Activated naive CD4-positive, alpha-beta T cell treated with anti-CD3 and anti-CD28 coated beads, Interleukin-2, amount 50 U/mL, for 24 hours (primary cell): Measurements from ENCODE around the gene TRAF3.

Experiments used
- H3K27ac Mint-ChIP-seq: one replicate; pipeline ENCODE4 v1.8.0; 2021; ENCODE audit warnings: mild to moderate bottlenecking, mixed read lengths
- H3K27me3 Mint-ChIP-seq: one replicate; pipeline ENCODE4 v1.8.0; 2021; ENCODE audit warnings: mixed read lengths
- H3K36me3 Mint-ChIP-seq: one replicate; pipeline ENCODE4 v1.8.0; 2021; ENCODE audit warnings: mixed read lengths
- H3K4me1 Mint-ChIP-seq: one replicate; pipeline ENCODE4 v1.8.0; 2021; ENCODE audit warnings: mixed read lengths
- H3K4me3 Mint-ChIP-seq: one replicate; pipeline ENCODE4 v1.8.0; 2021; ENCODE audit warnings: mild to moderate bottlenecking, mixed read lengths
- H3K9me3 Mint-ChIP-seq: one replicate; pipeline ENCODE4 v1.8.0; 2021; ENCODE audit warnings: mixed read lengths

TRAF3 gene

GRCh38 chr14:102768223-102769048 is 8.8 kb upstream of the TRAF3 start:
- H3K27me3 Mint-ChIP-seq = no peaks in the 10 kb centered on the region
- no peak overlapping the region for H3K27ac Mint-ChIP-seq
- H3K36me3 Mint-ChIP-seq = no peaks in the 10 kb centered on the region
- peaks cover 3% of the 10 kb centered on the region for H3K4me1 Mint-ChIP-seq
- no peaks in the 10 kb centered on the region for H3K9me3 Mint-ChIP-seq
- no peak overlapping the region for H3K4me3 Mint-ChIP-seq

- Mint-ChIP-seq H3K4me1 (peaks cover 5% of the 10 kb centered on the region), H3K27ac (no peak overlapping the region), H3K4me3 (no peak overlapping the region), H3K36me3 (no peaks in the 10 kb centered on the region), H3K9me3 (no peaks in the 10 kb centered on the region), H3K27me3 (no peaks in the 10 kb centered on the region)
Measured at GRCh38 chr14:102769049-102769327, 8.3 kb upstream of the TRAF3 start.

DNA sequence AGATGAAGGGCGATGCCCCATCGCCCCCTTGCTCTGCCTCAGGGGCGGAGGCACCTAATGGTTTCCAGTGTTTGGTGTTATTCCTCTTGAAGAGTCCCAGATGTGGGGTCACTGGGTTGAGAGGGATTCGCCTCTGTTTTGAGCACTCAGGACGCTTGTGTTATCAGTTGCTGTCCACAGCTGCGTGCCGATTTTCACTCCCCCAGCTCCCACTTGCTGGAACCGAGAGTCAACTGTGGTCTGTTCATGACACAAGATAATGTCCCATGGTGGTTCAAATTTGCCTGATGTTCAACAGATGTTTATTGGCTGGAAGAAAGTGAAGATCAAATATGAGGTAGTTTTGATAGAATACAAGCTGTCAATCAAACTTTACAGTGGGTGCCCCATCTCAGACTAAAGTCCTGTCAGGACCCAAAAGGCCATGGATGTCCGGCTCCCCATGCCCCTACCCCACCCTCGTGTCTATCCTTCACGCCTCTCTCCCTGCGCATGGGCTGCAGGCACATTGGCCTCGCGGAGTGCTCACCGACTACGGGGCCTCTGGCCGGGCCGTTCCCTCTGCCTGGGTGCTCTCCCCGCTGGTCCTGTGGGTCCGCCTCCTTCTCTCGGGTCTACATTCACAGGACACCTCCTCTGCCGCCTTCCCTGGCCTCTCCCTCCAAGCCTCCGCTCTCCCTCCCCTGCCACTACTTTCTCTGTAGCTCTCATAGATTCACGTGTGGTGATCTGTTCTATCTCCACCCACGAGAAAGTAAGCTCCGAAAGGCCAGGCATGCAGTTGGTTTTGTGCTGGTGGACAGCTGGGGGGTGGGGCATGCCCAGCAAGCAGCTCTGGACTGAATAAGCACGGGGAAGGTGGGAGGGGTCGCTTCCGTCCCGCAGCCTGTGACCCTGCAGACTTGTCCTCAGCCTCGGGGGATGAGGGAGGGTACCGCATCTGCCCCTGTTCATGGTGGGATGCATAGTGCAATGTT is 6.8 kb upstream of the TRAF3 start:
- Mint-ChIP-seq H3K9me3 (no peaks in the 10 kb centered on the region), H3K36me3 (no peaks in the 10 kb centered on the region), H3K4me1 (peaks cover 14% of the 10 kb centered on the region), H3K4me3 (no peak overlapping the region), H3K27ac (no peak overlapping the region), H3K27me3 (no peaks in the 10 kb centered on the region)

- no peaks in the 10 kb centered on the region for H3K36me3 Mint-ChIP-seq
- no peak overlapping the region for H3K4me3 Mint-ChIP-seq
- H3K27me3 Mint-ChIP-seq = no peaks in the 10 kb centered on the region
- peaks cover 14% of the 10 kb centered on the region for H3K4me1 Mint-ChIP-seq
- H3K9me3 Mint-ChIP-seq = no peaks in the 10 kb centered on the region
- no peak overlapping the region for H3K27ac Mint-ChIP-seq
Measured at GRCh38 chr14:102771144-102771543, 6.1 kb upstream of the TRAF3 start.

DNA sequence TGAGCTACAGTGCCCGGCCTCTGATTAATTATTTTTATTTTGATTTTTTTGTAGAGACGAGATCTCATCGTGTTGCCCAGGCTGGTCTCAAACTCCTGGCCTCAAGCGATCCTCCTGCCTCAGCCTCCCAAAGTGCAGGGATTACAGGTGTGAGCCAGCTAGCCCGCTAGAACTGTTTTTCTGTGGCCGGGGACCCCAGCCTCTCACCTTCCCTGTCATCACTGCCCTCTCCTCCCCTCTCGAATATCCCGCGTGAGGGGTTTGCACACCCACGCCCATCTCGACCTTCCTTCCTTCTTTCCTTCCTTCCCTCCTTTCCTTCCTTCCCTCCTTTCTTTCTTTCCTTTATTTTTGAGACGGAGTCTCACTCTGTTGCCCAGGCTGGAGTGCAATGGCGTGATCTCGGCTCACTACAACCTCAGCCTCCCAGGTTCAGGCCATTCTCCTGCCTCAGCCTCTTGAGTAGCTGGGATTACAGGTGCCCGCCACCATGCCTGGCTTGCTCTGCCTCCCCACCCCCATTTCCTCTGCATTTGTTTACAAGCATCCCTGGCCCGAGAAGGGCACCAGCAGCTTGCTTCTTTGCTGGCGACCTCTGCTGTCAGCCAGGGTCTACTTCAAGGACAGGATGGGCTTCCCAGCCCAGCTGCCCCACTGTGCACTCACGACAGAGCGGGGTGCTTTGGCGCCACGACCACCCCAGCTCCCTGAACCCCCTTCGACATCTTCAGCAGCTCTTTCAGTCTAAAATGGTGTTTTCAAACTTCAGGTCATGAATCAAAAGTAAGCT is 4.3 kb upstream of the TRAF3 start:
- Mint-ChIP-seq H3K27me3 (no peaks in the 10 kb centered on the region), H3K4me3 (no peak overlapping the region), H3K36me3 (no peaks in the 10 kb centered on the region), H3K9me3 (no peaks in the 10 kb centered on the region), H3K4me1 (peaks cover 20% of the 10 kb centered on the region), H3K27ac (no peak overlapping the region)

DNA sequence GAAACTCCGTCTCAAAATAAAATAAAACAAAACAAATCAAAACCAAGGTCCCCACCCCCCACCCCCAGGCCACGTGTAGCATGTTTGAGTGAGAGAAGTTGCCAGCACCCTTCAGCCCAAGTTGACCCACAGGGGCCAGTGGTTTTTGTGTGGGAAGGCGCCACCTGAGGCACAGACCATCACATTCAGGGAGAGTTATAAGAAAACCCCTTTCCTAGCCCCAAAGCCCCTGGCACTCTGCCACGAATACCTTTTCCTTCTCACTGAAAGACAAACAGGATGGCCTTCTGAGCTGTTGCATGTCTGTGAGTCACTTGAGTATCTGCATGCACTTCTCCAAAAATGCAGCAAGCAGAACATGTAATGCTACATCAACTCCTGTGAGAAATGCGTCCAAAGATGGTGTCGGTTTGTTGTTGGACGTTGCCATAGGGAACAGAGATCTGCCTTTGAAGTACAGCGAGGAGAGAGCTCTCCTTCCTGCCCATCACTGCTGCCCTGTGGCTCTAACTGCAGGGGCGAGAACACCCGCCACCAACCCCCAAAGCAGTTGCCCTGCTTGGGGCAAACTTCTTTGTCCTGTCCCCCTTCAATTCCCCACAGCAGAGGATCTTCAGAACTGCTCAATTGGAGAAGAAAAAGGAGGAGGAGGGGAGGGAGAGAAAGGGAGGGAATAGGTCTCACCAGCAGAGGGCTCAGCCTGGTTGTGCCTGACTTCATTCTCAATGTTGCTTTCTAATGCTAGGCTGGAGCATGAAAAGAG is 2.7 kb upstream of the TRAF3 start:
- no peaks in the 10 kb centered on the region for H3K27me3 Mint-ChIP-seq
- peaks cover 8% of the 10 kb centered on the region for H3K36me3 Mint-ChIP-seq
- peaks cover 32% of the 10 kb centered on the region for H3K4me1 Mint-ChIP-seq
- no peak overlapping the region for H3K4me3 Mint-ChIP-seq
- H3K9me3 Mint-ChIP-seq = no peaks in the 10 kb centered on the region
- peak overlapping the region; percentile 78 for H3K27ac Mint-ChIP-seq

DNA sequence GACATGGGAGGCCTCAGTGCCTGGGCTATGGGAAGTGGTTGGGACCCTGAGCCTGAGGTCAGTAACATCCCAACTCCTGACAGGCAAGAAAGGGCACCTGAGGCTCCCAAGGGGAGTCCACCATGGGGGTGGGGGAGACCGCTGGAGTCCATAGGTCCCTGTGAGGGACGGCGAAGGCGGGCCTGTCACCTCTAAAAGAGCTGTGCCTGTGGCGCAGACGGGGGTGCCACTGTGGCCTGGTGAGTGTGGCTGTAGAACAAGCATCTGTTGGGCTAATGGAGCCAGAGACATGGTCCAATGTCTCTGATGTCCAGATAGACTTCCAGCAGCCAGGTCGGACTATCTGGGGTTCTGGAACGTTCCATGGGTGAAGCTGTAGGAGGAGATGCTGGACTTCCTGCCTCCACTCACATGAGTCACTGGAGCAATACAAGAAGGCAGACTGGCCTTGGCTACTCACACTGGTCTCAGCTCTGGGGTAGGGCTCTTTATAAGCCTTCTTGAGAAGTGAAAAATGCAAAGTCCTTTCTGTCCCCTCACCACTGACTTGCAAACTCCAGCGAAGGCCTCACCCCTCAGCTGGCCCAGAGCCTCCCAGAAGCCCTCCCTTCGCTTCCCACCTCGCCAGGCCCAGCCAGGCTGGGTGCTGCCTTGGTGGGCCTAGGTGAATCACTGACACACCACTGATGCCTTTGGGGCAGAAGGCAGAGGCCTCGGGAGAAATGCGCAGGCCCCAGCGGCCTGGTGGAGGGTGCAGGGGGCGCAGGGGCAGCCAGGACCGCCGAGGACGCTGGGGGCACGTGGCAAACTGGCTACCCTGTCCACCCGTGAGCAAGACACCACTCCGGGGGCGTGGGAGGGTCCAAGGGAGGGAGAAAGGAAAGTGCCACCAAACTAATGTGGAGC is 1.1 kb upstream of the TRAF3 start:
- H3K9me3 Mint-ChIP-seq = no peaks in the 10 kb centered on the region
- peaks cover 18% of the 10 kb centered on the region for H3K36me3 Mint-ChIP-seq
- H3K27me3 Mint-ChIP-seq = no peaks in the 10 kb centered on the region
- H3K27ac Mint-ChIP-seq = peak overlapping the region; percentile 98
- H3K4me3 Mint-ChIP-seq = peak overlapping the region; percentile 82
- H3K4me1 Mint-ChIP-seq = peaks cover 48% of the 10 kb centered on the region

- Mint-ChIP-seq H3K4me1 (peaks cover 55% of the 10 kb centered on the region), H3K9me3 (no peaks in the 10 kb centered on the region), H3K27me3 (no peaks in the 10 kb centered on the region), H3K36me3 (peaks cover 18% of the 10 kb centered on the region), H3K4me3 (peak overlapping the region; percentile 96), H3K27ac (peak overlapping the region; percentile 92)
Measured at GRCh38 chr14:102777711-102778337, 575 bp downstream of the TRAF3 start.

GRCh38 chr14:102778338-102779083 is 1.3 kb downstream of the TRAF3 start:
- Mint-ChIP-seq H3K9me3 (no peaks in the 10 kb centered on the region), H3K27ac (peak overlapping the region; percentile 92), H3K4me1 (peaks cover 58% of the 10 kb centered on the region), H3K27me3 (no peaks in the 10 kb centered on the region), H3K4me3 (peak overlapping the region; percentile 96), H3K36me3 (peaks cover 18% of the 10 kb centered on the region)

- no peaks in the 10 kb centered on the region for H3K9me3 Mint-ChIP-seq
- peaks cover 18% of the 10 kb centered on the region for H3K36me3 Mint-ChIP-seq
- H3K27ac Mint-ChIP-seq = peak overlapping the region; percentile 92
- H3K4me1 Mint-ChIP-seq = peaks cover 61% of the 10 kb centered on the region
- H3K27me3 Mint-ChIP-seq = no peaks in the 10 kb centered on the region
- H3K4me3 Mint-ChIP-seq = peak overlapping the region; percentile 96
Measured at GRCh38 chr14:102779084-102779462, 1.8 kb downstream of the TRAF3 start.

GRCh38 chr14:102779574-102780315 is 2.5 kb downstream of the TRAF3 start:
- Mint-ChIP-seq H3K4me3 (peak overlapping the region; percentile 96), H3K27me3 (no peaks in the 10 kb centered on the region), H3K4me1 (peaks cover 59% of the 10 kb centered on the region), H3K27ac (peak overlapping the region; percentile 76), H3K9me3 (no peaks in the 10 kb centered on the region), H3K36me3 (peaks cover 18% of the 10 kb centered on the region)

DNA sequence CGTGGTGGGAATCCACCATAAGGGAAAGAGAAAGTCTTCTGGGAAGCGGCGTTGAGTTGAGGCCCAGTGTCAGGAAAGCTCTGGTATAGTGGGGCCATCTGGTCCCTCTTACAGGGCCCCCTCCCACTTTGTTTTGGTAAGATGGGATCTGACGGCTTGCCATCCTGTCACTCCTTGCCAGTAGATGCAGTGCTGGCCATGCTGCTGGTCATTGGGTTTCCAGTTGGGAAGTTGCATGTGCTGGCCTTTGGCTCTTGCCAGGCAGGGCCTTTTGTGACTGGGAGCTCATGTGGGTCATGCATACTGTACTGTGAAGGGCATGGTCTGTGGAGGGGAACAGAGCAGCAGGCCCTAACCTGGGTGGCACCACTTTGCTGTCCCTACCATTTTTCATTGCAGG is 3.8 kb downstream of the TRAF3 start:
- peak overlapping the region; percentile 96 for H3K4me3 Mint-ChIP-seq
- peak overlapping the region; percentile 80 for H3K27ac Mint-ChIP-seq

DNA sequence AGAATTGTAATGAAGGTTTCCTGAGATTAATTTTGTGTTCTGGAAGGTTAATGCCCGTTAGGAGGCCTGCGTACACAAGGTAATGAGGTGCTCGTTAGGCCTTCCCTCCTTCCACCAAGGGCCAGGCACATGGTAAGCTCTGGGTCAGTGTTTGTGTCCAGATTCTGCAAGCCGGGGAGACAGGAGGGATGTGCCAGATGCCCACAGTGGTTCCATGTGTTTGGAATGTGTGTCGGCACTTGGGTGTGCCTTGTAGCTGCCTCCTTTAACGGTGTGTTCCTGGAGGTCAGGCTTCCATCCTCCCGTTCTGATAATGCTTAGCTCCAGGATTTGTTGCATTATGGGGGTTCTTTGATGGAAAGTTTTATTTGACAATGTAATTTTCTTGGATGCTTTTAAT is 5.7 kb downstream of the TRAF3 start:
- Mint-ChIP-seq H3K4me1 (peaks cover 74% of the 10 kb centered on the region), H3K9me3 (no peaks in the 10 kb centered on the region), H3K4me3 (peak overlapping the region; percentile 36), H3K27me3 (no peaks in the 10 kb centered on the region), H3K27ac (no peak overlapping the region), H3K36me3 (peaks cover 18% of the 10 kb centered on the region)

More for the DNA sequence above, 3.8 kb downstream of the TRAF3 start:
- Mint-ChIP-seq H3K27me3 (no peaks in the 10 kb centered on the region), H3K9me3 (no peaks in the 10 kb centered on the region), H3K4me1 (peaks cover 70% of the 10 kb centered on the region), H3K36me3 (peaks cover 18% of the 10 kb centered on the region)
